Upper lobe of right lung (tissue), 1 donor: ENCODE results near the gene EDDM3A. TPM values are rescaled to one million over a fixed set of nuclear protein-coding genes. Genes with fewer than 3 reads are reported as not detected.

Source experiments
- ATAC-seq: fragments of 200-7000 bp; cut with Tn5 transposase; one replicate; pipeline ENCODE4 v1.9.1; 2020; ENCODE audit warnings: mild to moderate bottlenecking, moderate library complexity
- DNase-seq: peaks from one replicate; pipeline ENCODE4 v3.0.0-alpha.2; 2020
- H3K27ac ChIP-seq: fragments of 200-600 bp; one replicate; pipeline ENCODE4 v1.8.0; 2022
- H3K27me3 ChIP-seq: fragments of 200-600 bp; one replicate; pipeline ENCODE4 v1.8.0; 2022; ENCODE audit warnings: mild to moderate bottlenecking
- H3K36me3 ChIP-seq: fragments of 200-600 bp; one replicate; pipeline ENCODE4 v1.8.0; 2022
- H3K4me1 ChIP-seq: fragments of 200-600 bp; one replicate; pipeline ENCODE4 v1.8.0; 2022
- H3K4me3 ChIP-seq: fragments of 200-600 bp; one replicate; pipeline ENCODE4 v1.8.0; 2022; ENCODE audit warnings: mild to moderate bottlenecking
- H3K9me3 ChIP-seq: fragments of 200-600 bp; one replicate; pipeline ENCODE4 v1.8.0; 2022
- intact Hi-C: fragments of 100-400 bp; cut with DNase I; formaldehyde crosslinking; loops from one replicate; pipeline ENCODE4 v1.11.0; 2022
- total RNA-seq: library from RNA; stranded (reverse); fragmentation: NEBNext Ultra II Directional; extraction: Animal tissue kit (Norgen Biotek cat#: 25700); gene quantifications from one replicate; pipeline ENCODE4 v1.2.1, GENCODE V29; 2021
- TF ChIP-seq, protein P1 (sequence below): fragments of 200-600 bp; IDR thresholded peaks from one replicate; pipeline ENCODE4 v1.8.0; 2022; ENCODE audit warnings: antibody characterized with exemption
- donor health status: DM: no; HTN: yes; CAD: no; lungs with severe emphysema.

Gene EDDM3A
- total RNA-seq, 1 donor from 2014 or later, result not detected

DNA sequence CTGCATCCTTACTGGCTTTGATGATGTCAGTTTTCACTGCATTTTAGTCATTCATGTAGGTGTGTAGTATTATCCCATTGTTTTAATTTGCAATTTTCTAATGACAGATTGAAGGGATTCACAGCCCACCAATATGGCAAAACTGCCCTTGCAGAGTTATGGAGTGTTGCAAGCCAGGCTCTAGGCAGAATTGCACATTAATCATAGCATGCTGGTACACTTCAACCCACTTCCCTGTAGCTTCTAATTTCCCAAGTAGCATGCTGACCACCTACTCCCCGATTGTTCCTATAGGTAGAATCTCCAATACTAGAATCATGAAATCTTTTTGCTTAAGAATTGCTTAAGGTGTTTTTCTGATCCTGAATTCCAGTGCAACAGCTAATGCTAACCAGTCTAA is 30.2 kb downstream of the EDDM3A start:
- DNase-seq, result no peak
- H3K36me3 ChIP-seq, result no peaks in the 10 kb centered on the region
- no peaks in the 10 kb centered on the region for H3K9me3 ChIP-seq
- intact Hi-C loops, result no loop called here
- no peaks in the 10 kb centered on the region for H3K27me3 ChIP-seq
- peak; percentile 56 for ATAC-seq
- no peak overlapping the region for H3K27ac ChIP-seq
- H3K4me3 ChIP-seq, result no peak overlapping the region
- no peaks in the 10 kb centered on the region for H3K4me1 ChIP-seq
- TF ChIP-seq, protein P1, sequence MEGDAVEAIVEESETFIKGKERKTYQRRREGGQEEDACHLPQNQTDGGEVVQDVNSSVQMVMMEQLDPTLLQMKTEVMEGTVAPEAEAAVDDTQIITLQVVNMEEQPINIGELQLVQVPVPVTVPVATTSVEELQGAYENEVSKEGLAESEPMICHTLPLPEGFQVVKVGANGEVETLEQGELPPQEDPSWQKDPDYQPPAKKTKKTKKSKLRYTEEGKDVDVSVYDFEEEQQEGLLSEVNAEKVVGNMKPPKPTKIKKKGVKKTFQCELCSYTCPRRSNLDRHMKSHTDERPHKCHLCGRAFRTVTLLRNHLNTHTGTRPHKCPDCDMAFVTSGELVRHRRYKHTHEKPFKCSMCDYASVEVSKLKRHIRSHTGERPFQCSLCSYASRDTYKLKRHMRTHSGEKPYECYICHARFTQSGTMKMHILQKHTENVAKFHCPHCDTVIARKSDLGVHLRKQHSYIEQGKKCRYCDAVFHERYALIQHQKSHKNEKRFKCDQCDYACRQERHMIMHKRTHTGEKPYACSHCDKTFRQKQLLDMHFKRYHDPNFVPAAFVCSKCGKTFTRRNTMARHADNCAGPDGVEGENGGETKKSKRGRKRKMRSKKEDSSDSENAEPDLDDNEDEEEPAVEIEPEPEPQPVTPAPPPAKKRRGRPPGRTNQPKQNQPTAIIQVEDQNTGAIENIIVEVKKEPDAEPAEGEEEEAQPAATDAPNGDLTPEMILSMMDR, result no peak

DNA sequence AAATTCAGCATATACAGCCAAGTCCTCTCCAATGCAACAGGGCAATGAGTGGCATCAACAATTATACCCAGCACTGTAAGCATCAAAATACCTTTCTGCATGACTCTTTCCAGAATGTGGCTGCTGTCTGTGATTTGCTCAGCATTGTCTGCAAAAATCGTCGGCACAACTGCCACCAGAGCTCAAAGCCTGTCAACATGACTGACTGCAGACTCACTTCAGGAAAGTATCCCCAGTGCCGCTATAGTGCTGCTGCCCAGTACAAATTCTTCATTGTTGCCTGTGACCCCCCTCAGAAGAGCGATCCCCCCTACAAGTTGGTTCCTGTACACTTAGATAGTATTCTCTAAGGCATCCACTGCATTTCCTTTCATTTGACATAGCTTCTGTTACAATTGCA is 36.1 kb downstream of the EDDM3A start:
- intact Hi-C loops, result no loop called here
- DNase-seq, result no peak
- no peaks in the 10 kb centered on the region for H3K36me3 ChIP-seq
- TF ChIP-seq, protein P1, result no peak
- peak; percentile 43 for ATAC-seq
- no peaks in the 10 kb centered on the region for H3K9me3 ChIP-seq
- peak overlapping the region; percentile 32 for H3K4me3 ChIP-seq
- H3K4me1 ChIP-seq, result peaks cover 22% of the 10 kb centered on the region
- H3K27me3 ChIP-seq, result no peaks in the 10 kb centered on the region
- H3K27ac ChIP-seq, result peak overlapping the region; percentile 75

DNA sequence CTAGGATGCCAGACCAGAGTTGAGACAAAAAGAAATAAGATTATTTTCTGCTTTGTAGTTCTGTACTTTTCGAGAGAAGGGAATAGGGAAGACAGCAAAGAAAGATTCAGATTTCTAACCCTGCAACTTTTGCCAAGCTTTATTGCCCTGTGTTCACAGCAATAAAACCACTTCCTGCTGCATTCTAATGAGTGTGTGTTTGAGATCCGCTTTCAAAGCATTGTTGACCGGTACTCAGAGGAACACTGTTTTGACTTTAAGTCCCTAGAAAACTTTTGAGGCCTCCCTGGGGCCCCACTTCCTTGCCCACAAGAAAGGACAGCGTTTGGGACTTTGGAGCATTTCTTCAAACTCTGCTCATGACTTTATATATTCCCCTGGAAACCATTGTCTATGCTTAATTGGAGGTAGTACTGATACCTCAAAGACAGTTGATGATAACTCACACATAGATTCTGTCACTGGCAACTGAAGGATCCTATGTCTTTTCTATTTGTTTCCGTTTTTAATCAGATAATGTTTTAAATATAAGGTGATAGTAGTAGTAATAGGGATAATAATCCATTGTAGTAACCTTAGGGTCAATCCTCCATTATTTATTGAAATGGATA is 36.7 kb downstream of the EDDM3A start:
- DNase-seq (no peak), ATAC-seq (peak; percentile 77)
- no peaks in the 10 kb centered on the region for H3K27me3 ChIP-seq
- H3K36me3 ChIP-seq, result no peaks in the 10 kb centered on the region
- TF ChIP-seq, protein P1, result no peak
- peak overlapping the region; percentile 75 for H3K27ac ChIP-seq
- H3K4me1 ChIP-seq, result peaks cover 22% of the 10 kb centered on the region
- no peaks in the 10 kb centered on the region for H3K9me3 ChIP-seq
- intact Hi-C loops, result no loop called here
- H3K4me3 ChIP-seq, result peak overlapping the region; percentile 32

DNA sequence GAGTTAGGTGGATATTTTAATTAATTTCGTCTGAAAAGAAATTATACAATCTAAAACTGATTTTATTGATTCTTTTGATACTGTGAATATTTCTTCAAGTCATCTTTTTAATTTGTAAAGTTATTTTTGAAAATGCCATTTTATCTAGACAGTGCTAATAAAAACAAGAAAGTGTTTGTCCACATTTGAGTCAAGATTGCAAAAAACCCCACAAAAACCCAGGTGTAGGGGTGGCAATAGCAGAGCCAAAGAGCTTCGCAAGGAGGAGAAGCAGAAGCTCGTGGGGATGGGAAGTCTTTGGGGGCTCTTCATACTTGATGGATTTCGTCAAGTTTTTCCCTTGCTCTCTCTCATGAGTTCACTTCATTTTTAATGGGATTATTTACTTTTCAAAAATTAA is 41.3 kb downstream of the EDDM3A start:
- DNase-seq, result no peak
- H3K4me3 ChIP-seq, result no peak overlapping the region
- no peaks in the 10 kb centered on the region for H3K27me3 ChIP-seq
- TF ChIP-seq, protein P1, result no peak
- ATAC-seq, result no peak
- no peaks in the 10 kb centered on the region for H3K9me3 ChIP-seq
- H3K36me3 ChIP-seq, result no peaks in the 10 kb centered on the region
- intact Hi-C loops, result no loop called here
- peaks cover 31% of the 10 kb centered on the region for H3K4me1 ChIP-seq
- no peak overlapping the region for H3K27ac ChIP-seq

DNA sequence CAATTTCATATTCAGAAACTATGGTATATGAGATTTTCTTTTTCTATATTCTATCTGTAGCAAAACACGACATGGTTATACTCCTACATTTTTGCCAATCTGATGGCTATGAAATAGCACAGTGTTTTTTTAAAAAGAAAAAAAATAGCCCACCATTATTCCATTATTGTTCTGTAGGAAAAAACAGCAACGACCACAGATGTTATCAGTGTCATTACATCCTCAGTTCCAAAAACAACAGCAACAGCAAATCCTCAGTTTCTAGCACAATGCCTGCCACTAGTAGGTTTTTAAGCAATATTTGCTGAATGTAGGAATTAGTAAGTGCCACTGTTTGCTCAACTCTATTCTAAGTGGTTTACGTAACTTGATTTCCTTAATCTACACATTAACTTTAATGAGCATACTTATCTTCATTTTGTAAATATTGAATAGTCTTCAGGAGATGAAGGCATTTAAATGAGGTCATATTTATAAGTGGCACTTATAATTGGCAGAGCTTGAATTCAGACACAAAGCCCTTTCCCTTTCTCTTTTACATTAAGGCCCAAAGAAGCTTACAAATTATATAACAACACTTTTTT is 43.6 kb downstream of the EDDM3A start:
- Histone ChIP-seq H3K4me1 (peaks cover 18% of the 10 kb centered on the region), H3K4me3 (no peak overlapping the region), H3K27me3 (no peaks in the 10 kb centered on the region), H3K27ac (peak overlapping the region; percentile 56), H3K36me3 (no peaks in the 10 kb centered on the region), H3K9me3 (no peaks in the 10 kb centered on the region)
- no peak for DNase-seq
- TF ChIP-seq, protein P1, result no peak
- peak; percentile 69 for ATAC-seq
- intact Hi-C loops, result no loop called here
